K562 (cell line): ENCODE results near the gene PPM1L. TPM values are rescaled to one million over a fixed set of nuclear protein-coding genes. Genes with fewer than 3 reads are reported as not detected.

Experiments
- ATAC-seq: fragments of 200-7000 bp; cut with Tn5 transposase; 3 replicates; pipeline ENCODE4 v1.9.1; 2020; ENCODE audit warnings: moderate library complexity
- BruUV-seq: library from RNA; stranded (reverse); fragments of 400-500 nt; replicated peaks from 2 replicates; lab custom pipeline; 2021; lab: Mats Ljungman, UMichigan
- CTCF ChIA-PET: fragments of 300-600 bp; formaldehyde crosslinking; extraction: SDS; loops from one replicate; lab custom pipeline; 2021; ENCODE audit warnings: low intra/inter-chr PET ratio; lab: Yijun Ruan, JAX
- POLR2A ChIA-PET: fragments of 300-600, 350-650 bp; sonication (Branson Sonifier 250); formaldehyde crosslinking; extraction: SDS; loops from one replicate; lab custom pipeline; 2021; ENCODE audit warnings: antibody characterized with exemption, inconsistent platforms; lab: Yijun Ruan, JAX
- DNase-seq, 4 experiments: peaks; one replicate each; pipeline versions ENCODE4 v3.0.0 to v3.0.0-alpha.2; 2011 to 2018; ENCODE audit warnings: low spot score in 3 of 4, mixed read lengths in 3 of 4; ENCODE audit errors: extremely low read depth in 1 of 4
- FAIRE-seq: peaks from 2 replicates; lab custom pipeline; 2011; peaks lifted over from hg19 to GRCh38; lab: Jason Lieb, UNC
- H2AFZ ChIP-seq: 2 replicates; pipeline ENCODE4 v1.6.0; 2011; ENCODE audit warnings: low read depth, low read length, control low read depth, inconsistent platforms
- H3K27ac ChIP-seq: fragments of 200-600 bp; 3 replicates; pipeline ENCODE4 v1.8.0; 2011; ENCODE audit warnings: low read depth, mild to moderate bottlenecking, control low read depth, inconsistent platforms, low read length, moderate library complexity, mixed read lengths; ENCODE audit errors: extremely low read depth
- H3K27me3 ChIP-seq, 2 experiments: fragments of 300-600 bp in 1 of 2; 2 replicates in 1 of 2; 3 replicates in 1 of 2; pipeline versions ENCODE4 v1.6.0 to v1.8.0; 2011; ENCODE audit warnings: inconsistent platforms in 2 of 2, low read length in 2 of 2, mild to moderate bottlenecking in 1 of 2, mixed read lengths in 1 of 2, moderate library complexity in 1 of 2; ENCODE audit not compliant: control insufficient read depth in 2 of 2, insufficient read depth in 2 of 2
- H3K36me3 ChIP-seq: fragments of 300-600 bp; 3 replicates; pipeline ENCODE4 v1.8.0; 2011; ENCODE audit warnings: mild to moderate bottlenecking, low read length, inconsistent platforms; ENCODE audit not compliant: control insufficient read depth, insufficient read depth
- H3K4me1 ChIP-seq, 2 experiments: fragments of 200-600 bp in 1 of 2; replicated peaks in 1 of 2; 2 replicates in 1 of 2; 3 replicates in 1 of 2; pipeline versions ENCODE4 v1.5.1 to v1.8.0; 2011; ENCODE audit warnings: inconsistent platforms in 2 of 2, low read length in 2 of 2, mild to moderate bottlenecking in 1 of 2, mixed read lengths in 1 of 2, moderate library complexity in 1 of 2; ENCODE audit not compliant: control insufficient read depth in 2 of 2, insufficient read depth in 2 of 2
- H3K4me2 ChIP-seq: 2 replicates; pipeline ENCODE4 v1.6.1; 2011; ENCODE audit warnings: low read length, control low read depth, inconsistent platforms, mixed read lengths; ENCODE audit not compliant: insufficient read depth
- H3K4me3 ChIP-seq: fragments of 200-600 bp; sonication (generic), shearing (Covaris generic); 2 replicates; pipeline ENCODE4 v1.5.1; 2016; ENCODE audit warnings: control low read depth, inconsistent platforms
- H3K79me2 ChIP-seq: fragments of 200-600 bp; 3 replicates; pipeline ENCODE4 v1.8.0; 2011; ENCODE audit warnings: low read length, inconsistent platforms; ENCODE audit not compliant: control insufficient read depth, insufficient read depth
- H3K9ac ChIP-seq, 2 experiments: 2 replicates each; pipeline versions ENCODE4 v1.6.0 to v1.6.1; 2011; ENCODE audit warnings: low read depth in 2 of 2, low read length in 2 of 2, control low read depth in 1 of 2, inconsistent platforms in 1 of 2, mild to moderate bottlenecking in 1 of 2, mixed read lengths in 1 of 2; ENCODE audit not compliant: insufficient read depth in 1 of 2
- H3K9me1 ChIP-seq: one replicate; pipeline ENCODE4 v1.6.0; 2011; ENCODE audit warnings: inconsistent platforms, mild to moderate bottlenecking, low read length, moderate library complexity; ENCODE audit not compliant: control insufficient read depth, insufficient read depth
- H3K9me3 ChIP-seq: replicated peaks from 2 replicates; pipeline ENCODE4 v1.5.1; 2011; ENCODE audit warnings: low read depth, low read length, inconsistent platforms; ENCODE audit not compliant: control insufficient read depth, insufficient read depth
- H4K20me1 ChIP-seq: replicated peaks from 2 replicates; pipeline ENCODE4 v1.6.1; 2011; ENCODE audit warnings: low read length, inconsistent platforms, mixed read lengths; ENCODE audit not compliant: control insufficient read depth, insufficient read depth
- CEBPG ChIP-seq, 3 experiments: fragments of 200-800 bp in 1 of 3; sonication (Bioruptor generic) in 1 of 3; sonication (generic) in 1 of 3; formaldehyde crosslinking in 1 of 3; IDR thresholded peaks in 2 of 3; conservative IDR thresholded peaks in 1 of 3; 2 replicates each; pipeline versions ENCODE4 v1.6.1 to v1.8.0; 2016 to 2022; ENCODE audit warnings: missing compliant biosample characterization in 2 of 3, missing genetic modification characterization in 2 of 3, mild to moderate bottlenecking in 1 of 3, missing genetic modification reagents in 1 of 3
- NRF1 ChIP-seq, 2 experiments: fragments of 450-650 bp; IDR thresholded peaks in 1 of 2; conservative IDR thresholded peaks in 1 of 2; 2 replicates each; pipeline ENCODE4 v1.6.1; 2014; ENCODE audit warnings: mild to moderate bottlenecking in 2 of 2
- PURB ChIP-seq: sonication (generic); formaldehyde crosslinking; IDR thresholded peaks from 2 replicates; pipeline ENCODE4 v1.9.0; 2021; ENCODE audit warnings: low read depth, mild to moderate bottlenecking, missing genetic modification reagents
- TBL1XR1 ChIP-seq, 2 experiments: IDR thresholded peaks; 2 replicates each; pipeline ENCODE4 v1.6.1; 2012; ENCODE audit warnings: improper control_type of control experiment in 2 of 2, low read length in 2 of 2, mild to moderate bottlenecking in 1 of 2
- ZBTB1 ChIP-seq: sonication (generic); formaldehyde crosslinking; IDR thresholded peaks from 2 replicates; pipeline ENCODE4 v1.8.1; 2023; ENCODE audit warnings: missing genetic modification reagents, low read depth, mild to moderate bottlenecking, borderline replicate concordance
- WGBS: fragments of 100-300 bp; shearing (Covaris generic); methylation state at CpG from one replicate; pipeline ENCODE4 v1.1.6; 2016; ENCODE audit warnings: low coverage, mixed read lengths; ENCODE audit not compliant: insufficient coverage; ENCODE audit errors: missing lambda C conversion rate; 5-methylcytosine and 5-hydroxymethylcytosine counted together
- in situ Hi-C: fragments of 300-500 bp; cut with MboI; formaldehyde crosslinking; loops from 4 replicates; pipeline ENCODE4 v1.15.0; 2018; ENCODE audit warnings: inconsistent platforms, mixed read lengths
- intact Hi-C: fragments of 100-400 bp; cut with micrococcal nuclease; formaldehyde crosslinking; loops from 2 replicates; pipeline ENCODE4 v1.14.2; 2022
- polyA plus RNA-seq, 8 experiments: library from polyadenylated mRNA; depleted of rRNA in 4 of 8; stranded (reverse) in 5 of 8; unstranded in 3 of 8; fragments of >200 nt; fragmentation: Nextera tagmentation in 2 of 8; fragmentation: Illumina TruSeq in 1 of 8; extraction: Ambion mirVana in 2 of 8; extraction: Trizol in 1 of 8; gene quantifications; 2 replicates each; pipeline versions ENCODE4 v1.2.1 to v1.2.3, GENCODE V29; 2011 to 2014; ENCODE audit warnings: inconsistent platforms in 1 of 8, missing spikeins in 1 of 8
- total RNA-seq, 7 experiments: library from RNA; depleted of rRNA in 6 of 7; stranded (reverse); fragments of >200 nt in 6 of 7; fragmentation: Illumina TruSeq in 2 of 7; extraction: Trizol in 2 of 7; gene quantifications; 2 replicates each; pipeline versions ENCODE4 v1.2.1 to v1.2.3, GENCODE V29; 2011 to 2021; ENCODE audit warnings: low replicate concordance in 1 of 7
- TF ChIP-seq, protein P1 (sequence below): fragments of 200-800 bp; sonication (Bioruptor generic); IDR thresholded peaks from 2 replicates; pipeline ENCODE4 v1.6.1; 2016; ENCODE audit warnings: missing genetic modification characterization, missing compliant biosample characterization

Gene PPM1L
- total and polyA plus RNA-seq, 9 of the 15 experiments (the other 6 are each of a cell fraction or from before 2014, with no cell fraction given): 0.01 to 0.41 (median 0.14) TPM

GRCh38 chr3:160963949-160964348 lies 207.9 kb downstream of the PPM1L start:
- POLR2A ChIA-PET: interaction anchor here (0.6 kb wide), 1 partner anchor 31 kb away, joined by 3 read pairs; no protein-coding TSS in a partner anchor
- H3K4me1 ChIP-seq: no peaks in the 10 kb centered on the region
- no peaks in the 10 kb centered on the region for H3K36me3 ChIP-seq
- 0% methylated on average over 1 of the region's 1 CpG for WGBS
- H2AFZ ChIP-seq: no peak overlapping the region
- in situ Hi-C loops (no loop called here), intact Hi-C loops (no loop called here)
- BruUV-seq: no TSS peak
- DNase-seq: no peak
- H3K4me3 ChIP-seq: no peak overlapping the region
- no peak overlapping the region for H3K4me2 ChIP-seq
- H3K9ac ChIP-seq: no peak overlapping the region
- no peaks in the 10 kb centered on the region for H3K79me2 ChIP-seq
- ATAC-seq: no peak
- CTCF ChIA-PET: no interaction called here
- H3K27me3 ChIP-seq: no peaks in the 10 kb centered on the region
- H3K9me3 ChIP-seq: no peaks in the 10 kb centered on the region
- no peak overlapping the region for H3K27ac ChIP-seq
- no peaks in the 10 kb centered on the region for H3K9me1 ChIP-seq
- TF ChIP-seq ZBTB1 (CRISPR knock-in tag): no peak
- no peak for TF ChIP-seq NRF1 (conservative IDR thresholded peaks at IDR 0.05 in 1 of 2, IDR thresholded peaks at IDR 0.05 in 1 of 2)
- TF ChIP-seq PURB (CRISPR knock-in tag): no peak
- no peak for TF ChIP-seq TBL1XR1 (IDR thresholded peaks at IDR 0.05; ENCODE audit: low read length in 2 of 2)
- no peak for TF ChIP-seq CEBPG (CRISPR knock-in tag; IDR thresholded peaks at IDR 0.05)
- no peak for TF ChIP-seq CEBPG (tag; conservative IDR thresholded peaks at IDR 0.05 in 1 of 2, IDR thresholded peaks at IDR 0.05 in 1 of 2)
- H4K20me1 ChIP-seq: no peaks in the 10 kb centered on the region
- no peak for FAIRE-seq

DNA sequence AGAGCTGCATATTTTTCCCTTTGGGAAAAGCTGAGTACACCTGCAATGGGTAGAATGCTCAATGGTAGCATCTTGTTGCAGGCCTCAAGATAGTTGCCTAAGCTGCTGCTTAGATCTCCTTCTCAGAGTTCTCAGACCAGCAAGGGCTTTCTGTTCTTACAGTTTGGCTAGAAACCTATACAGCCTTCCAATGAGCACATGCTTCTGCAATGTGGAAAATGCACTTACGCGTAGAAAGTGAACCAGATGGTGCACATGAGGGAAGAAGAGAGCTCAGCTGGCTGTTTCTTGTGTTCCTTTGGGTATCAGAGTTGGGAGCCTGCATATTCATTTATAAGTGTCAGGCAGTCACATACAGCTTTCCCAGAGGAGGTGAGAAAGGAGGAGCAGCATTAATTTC lies 212.7 kb downstream of the PPM1L start:
- no peak for DNase-seq
- H3K9me1 ChIP-seq: no peaks in the 10 kb centered on the region
- H3K36me3 ChIP-seq: no peaks in the 10 kb centered on the region
- H3K4me2 ChIP-seq: no peak overlapping the region
- ATAC-seq: no peak
- no peaks in the 10 kb centered on the region for H3K27me3 ChIP-seq
- FAIRE-seq: no peak
- WGBS: 0% methylated on average over 2 of the region's 2 CpGs
- H2AFZ ChIP-seq: no peak overlapping the region
- no peaks in the 10 kb centered on the region for H3K4me1 ChIP-seq
- intact Hi-C loops: no loop called here
- ChIA-PET CTCF (no interaction called here), POLR2A (no interaction called here)
- H3K4me3 ChIP-seq: no peak overlapping the region
- H4K20me1 ChIP-seq: no peaks in the 10 kb centered on the region
- no peaks in the 10 kb centered on the region for H3K9me3 ChIP-seq
- BruUV-seq: no TSS peak
- H3K9ac ChIP-seq: no peak overlapping the region
- in situ Hi-C loops: no loop called here
- no peak overlapping the region for H3K27ac ChIP-seq
- H3K79me2 ChIP-seq: no peaks in the 10 kb centered on the region
- TF ChIP-seq, protein P1, sequence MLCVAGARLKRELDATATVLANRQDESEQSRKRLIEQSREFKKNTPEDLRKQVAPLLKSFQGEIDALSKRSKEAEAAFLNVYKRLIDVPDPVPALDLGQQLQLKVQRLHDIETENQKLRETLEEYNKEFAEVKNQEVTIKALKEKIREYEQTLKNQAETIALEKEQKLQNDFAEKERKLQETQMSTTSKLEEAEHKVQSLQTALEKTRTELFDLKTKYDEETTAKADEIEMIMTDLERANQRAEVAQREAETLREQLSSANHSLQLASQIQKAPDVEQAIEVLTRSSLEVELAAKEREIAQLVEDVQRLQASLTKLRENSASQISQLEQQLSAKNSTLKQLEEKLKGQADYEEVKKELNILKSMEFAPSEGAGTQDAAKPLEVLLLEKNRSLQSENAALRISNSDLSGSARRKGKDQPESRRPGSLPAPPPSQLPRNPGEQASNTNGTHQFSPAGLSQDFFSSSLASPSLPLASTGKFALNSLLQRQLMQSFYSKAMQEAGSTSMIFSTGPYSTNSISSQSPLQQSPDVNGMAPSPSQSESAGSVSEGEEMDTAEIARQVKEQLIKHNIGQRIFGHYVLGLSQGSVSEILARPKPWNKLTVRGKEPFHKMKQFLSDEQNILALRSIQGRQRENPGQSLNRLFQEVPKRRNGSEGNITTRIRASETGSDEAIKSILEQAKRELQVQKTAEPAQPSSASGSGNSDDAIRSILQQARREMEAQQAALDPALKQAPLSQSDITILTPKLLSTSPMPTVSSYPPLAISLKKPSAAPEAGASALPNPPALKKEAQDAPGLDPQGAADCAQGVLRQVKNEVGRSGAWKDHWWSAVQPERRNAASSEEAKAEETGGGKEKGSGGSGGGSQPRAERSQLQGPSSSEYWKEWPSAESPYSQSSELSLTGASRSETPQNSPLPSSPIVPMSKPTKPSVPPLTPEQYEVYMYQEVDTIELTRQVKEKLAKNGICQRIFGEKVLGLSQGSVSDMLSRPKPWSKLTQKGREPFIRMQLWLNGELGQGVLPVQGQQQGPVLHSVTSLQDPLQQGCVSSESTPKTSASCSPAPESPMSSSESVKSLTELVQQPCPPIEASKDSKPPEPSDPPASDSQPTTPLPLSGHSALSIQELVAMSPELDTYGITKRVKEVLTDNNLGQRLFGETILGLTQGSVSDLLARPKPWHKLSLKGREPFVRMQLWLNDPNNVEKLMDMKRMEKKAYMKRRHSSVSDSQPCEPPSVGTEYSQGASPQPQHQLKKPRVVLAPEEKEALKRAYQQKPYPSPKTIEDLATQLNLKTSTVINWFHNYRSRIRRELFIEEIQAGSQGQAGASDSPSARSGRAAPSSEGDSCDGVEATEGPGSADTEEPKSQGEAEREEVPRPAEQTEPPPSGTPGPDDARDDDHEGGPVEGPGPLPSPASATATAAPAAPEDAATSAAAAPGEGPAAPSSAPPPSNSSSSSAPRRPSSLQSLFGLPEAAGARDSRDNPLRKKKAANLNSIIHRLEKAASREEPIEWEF (CRISPR knock-in tag): no peak
